Mesenchymal stem cell (in vitro differentiated cells and primary cell): ENCODE measurements around the gene DOCK10.

Experiments used
- DNase-seq: peaks from one replicate; pipeline ENCODE4 v3.0.0-alpha.2; 2013
- H2AFZ ChIP-seq: one replicate; pipeline ENCODE4 v1.6.1; 2013; ENCODE audit warnings: low read depth, mild to moderate bottlenecking, control low read depth, inconsistent platforms, low read length, moderate library complexity
- H2AK5ac ChIP-seq: 2 replicates; pipeline ENCODE4 v1.6.1; 2013; ENCODE audit warnings: low read length, moderate library complexity, mild to moderate bottlenecking, inconsistent platforms; ENCODE audit not compliant: severe bottlenecking
- H2BK120ac ChIP-seq: one replicate; pipeline ENCODE4 v1.6.1; 2013; ENCODE audit warnings: low read depth, mild to moderate bottlenecking, inconsistent platforms, low read length, moderate library complexity
- H2BK12ac ChIP-seq, 2 experiments: one replicate each; pipeline ENCODE4 v1.6.1; 2013; ENCODE audit warnings: inconsistent platforms in 2 of 2, low read length in 2 of 2, mild to moderate bottlenecking in 2 of 2, moderate library complexity in 2 of 2, control low read depth in 1 of 2
- H2BK15ac ChIP-seq: one replicate; pipeline ENCODE4 v1.6.1; 2013; ENCODE audit warnings: mild to moderate bottlenecking, low read depth, inconsistent platforms; ENCODE audit not compliant: poor library complexity, severe bottlenecking
- H2BK5ac ChIP-seq: 2 replicates; pipeline ENCODE4 v1.6.1; 2013; ENCODE audit warnings: low read depth, mild to moderate bottlenecking, low read length, control low read depth, inconsistent platforms; ENCODE audit not compliant: poor library complexity, severe bottlenecking
- H3K14ac ChIP-seq, 2 experiments: one replicate each; pipeline ENCODE4 v1.6.1; 2013; ENCODE audit warnings: inconsistent platforms in 2 of 2, low read length in 2 of 2, control low read depth in 1 of 2, mild to moderate bottlenecking in 1 of 2, moderate library complexity in 1 of 2
- H3K18ac ChIP-seq, 2 experiments: one replicate each; pipeline ENCODE4 v1.6.1; 2013; ENCODE audit warnings: inconsistent platforms in 2 of 2, low read length in 2 of 2, control low read depth in 1 of 2, low read depth in 1 of 2, mild to moderate bottlenecking in 1 of 2
- H3K23ac ChIP-seq, 2 experiments: one replicate each; pipeline ENCODE4 v1.6.1; 2013; ENCODE audit warnings: inconsistent platforms in 2 of 2, low read length in 2 of 2, mild to moderate bottlenecking in 2 of 2, moderate library complexity in 2 of 2, control low read depth in 1 of 2
- H3K27ac ChIP-seq: 2 replicates; pipeline ENCODE4 v1.5.1; 2013; ENCODE audit warnings: mild to moderate bottlenecking, moderate library complexity, low read length, control low read depth, inconsistent platforms; ENCODE audit not compliant: poor library complexity, severe bottlenecking
- H3K27me3 ChIP-seq, 2 experiments: 2 replicates each; pipeline versions ENCODE4 v1.6.1 to v1.7.0; 2013; ENCODE audit warnings: low read length in 2 of 2, mild to moderate bottlenecking in 2 of 2, moderate library complexity in 2 of 2, control low read depth in 1 of 2, inconsistent platforms in 1 of 2; ENCODE audit not compliant: control insufficient read depth in 1 of 2, insufficient read depth in 1 of 2
- H3K36me3 ChIP-seq, 2 experiments: 2 replicates each; pipeline versions ENCODE4 v1.6.1 to v1.7.0; 2013; ENCODE audit warnings: low read length in 2 of 2, control low read depth in 1 of 2, inconsistent platforms in 1 of 2, low read depth in 1 of 2, mild to moderate bottlenecking in 1 of 2; ENCODE audit not compliant: insufficient read depth in 2 of 2, control insufficient read depth in 1 of 2
- H3K4ac ChIP-seq, 2 experiments: one replicate each; pipeline ENCODE4 v1.6.1; 2013; ENCODE audit warnings: inconsistent platforms in 2 of 2, low read length in 2 of 2, mild to moderate bottlenecking in 2 of 2, moderate library complexity in 2 of 2, control low read depth in 1 of 2, low read depth in 1 of 2
- H3K4me1 ChIP-seq: 2 replicates; pipeline ENCODE4 v1.6.1; 2013; ENCODE audit warnings: low read depth, low read length, control low read depth; ENCODE audit not compliant: control insufficient read depth, insufficient read depth
- H3K4me2 ChIP-seq: 2 replicates; pipeline ENCODE4 v1.6.1; 2013; ENCODE audit warnings: low read length, mild to moderate bottlenecking, inconsistent platforms; ENCODE audit not compliant: poor library complexity, severe bottlenecking
- H3K4me3 ChIP-seq, 2 experiments: 2 replicates each; pipeline versions ENCODE4 v1.5.1 to v1.7.0; 2013; ENCODE audit warnings: low read length in 2 of 2, mild to moderate bottlenecking in 2 of 2, control low read depth in 1 of 2, low read depth in 1 of 2; ENCODE audit not compliant: insufficient read depth in 1 of 2
- H3K79me1 ChIP-seq: replicated peaks from 2 replicates; pipeline ENCODE4 v1.6.1; 2013; ENCODE audit warnings: mild to moderate bottlenecking, control low read depth, low read length, inconsistent platforms; ENCODE audit not compliant: poor library complexity, severe bottlenecking
- H3K9ac ChIP-seq: 2 replicates; pipeline ENCODE4 v1.7.0; 2013; ENCODE audit warnings: mild to moderate bottlenecking, low read length, moderate library complexity
- H3K9me3 ChIP-seq: 2 replicates; pipeline ENCODE4 v1.7.0; 2013; ENCODE audit warnings: mild to moderate bottlenecking, low read length; ENCODE audit not compliant: control insufficient read depth
- H4K8ac ChIP-seq: one replicate; pipeline ENCODE4 v1.6.1; 2013; ENCODE audit warnings: inconsistent platforms, mild to moderate bottlenecking, low read length, moderate library complexity
- H4K91ac ChIP-seq: one replicate; pipeline ENCODE4 v1.6.1; 2013; ENCODE audit warnings: mild to moderate bottlenecking, low read length, inconsistent platforms
- WGBS: methylation state at CpG from one replicate; pipeline ENCODE4 v1.1.7; 2013; ENCODE audit warnings: mixed read lengths; 5-methylcytosine and 5-hydroxymethylcytosine counted together

DOCK10 gene

GRCh38 chr2:224951723-224952481 lies 90.4 kb downstream of the DOCK10 start:
- H2BK12ac ChIP-seq = no peak overlapping the region
- H3K14ac ChIP-seq = no peak overlapping the region
- no peak overlapping the region for H3K18ac ChIP-seq
- H3K4ac ChIP-seq = no peak overlapping the region
- H3K4me3 ChIP-seq = no peak overlapping the region
- H2BK15ac ChIP-seq = no peak overlapping the region
- H2AK5ac ChIP-seq = no peak overlapping the region
- peaks cover 0 to 13% of the 10 kb centered on the region in 2 experiments for H3K36me3 ChIP-seq
- peak overlapping the region; percentile 19 for H2BK120ac ChIP-seq
- H2AFZ ChIP-seq = no peak overlapping the region
- no peaks in the 10 kb centered on the region for H3K27me3 ChIP-seq
- H3K79me1 ChIP-seq = peaks cover 4% of the 10 kb centered on the region
- H3K27ac ChIP-seq = no peak overlapping the region
- DNase-seq = no peak
- peak overlapping the region; percentile 16 for H3K9ac ChIP-seq
- no peak overlapping the region for H3K4me2 ChIP-seq
- WGBS = 92% methylated on average over 7 of the region's 7 CpGs
- no peaks in the 10 kb centered on the region for H3K9me3 ChIP-seq
- H3K4me1 ChIP-seq = peaks cover under 1% of the 10 kb centered on the region
- H4K8ac ChIP-seq = no peak overlapping the region
- no peak overlapping the region for H3K23ac ChIP-seq
- no peak overlapping the region for H4K91ac ChIP-seq
- H2BK5ac ChIP-seq = no peak overlapping the region

GRCh38 chr2:224948859-224949258 lies 93.4 kb downstream of the DOCK10 start:
- H2AK5ac ChIP-seq = no peak overlapping the region
- 63% methylated on average over 3 of the region's 4 CpGs for WGBS

GRCh38 chr2:224948005-224948404 lies 94.3 kb downstream of the DOCK10 start:
- H3K27ac ChIP-seq = no peak overlapping the region
- no peak overlapping the region for H2AFZ ChIP-seq
- no peak overlapping the region for H3K4ac ChIP-seq
- H3K4me3 ChIP-seq = no peak overlapping the region
- peak overlapping the region; percentile 92 for H2AK5ac ChIP-seq
- H2BK12ac ChIP-seq = no peak overlapping the region
- H3K18ac ChIP-seq = no peak overlapping the region
- H3K9me3 ChIP-seq = no peaks in the 10 kb centered on the region
- H3K4me2 ChIP-seq = no peak overlapping the region
- H2BK15ac ChIP-seq = no peak overlapping the region
- H3K79me1 ChIP-seq = peaks cover 6% of the 10 kb centered on the region
- H4K8ac ChIP-seq = no peak overlapping the region
- H4K91ac ChIP-seq = no peak overlapping the region
- no peak for DNase-seq
- H3K14ac ChIP-seq = no peak overlapping the region
- H3K4me1 ChIP-seq = no peaks in the 10 kb centered on the region
- no peak overlapping the region for H3K23ac ChIP-seq
- no peak overlapping the region for H3K9ac ChIP-seq
- no peak overlapping the region for H2BK5ac ChIP-seq
- no peaks in the 10 kb centered on the region for H3K27me3 ChIP-seq
- H3K36me3 ChIP-seq = peaks cover 0 to 21% of the 10 kb centered on the region in 2 experiments
- H2BK120ac ChIP-seq = no peak overlapping the region

More at GRCh38 chr2:224948859-224949258, 93.4 kb downstream of the DOCK10 start:
- Histone ChIP-seq H3K4me1 (no peaks in the 10 kb centered on the region), H3K4me2 (no peak overlapping the region), H3K4me3 (no peak overlapping the region), H3K79me1 (peaks cover 6% of the 10 kb centered on the region), H3K27ac (no peak overlapping the region), H3K36me3 (peaks cover 0 to 21% of the 10 kb centered on the region in 2 experiments), H4K91ac (no peak overlapping the region), H3K9me3 (no peaks in the 10 kb centered on the region), H3K23ac (no peak overlapping the region), H3K4ac (no peak overlapping the region), H3K27me3 (no peaks in the 10 kb centered on the region), H2BK12ac (no peak overlapping the region), H3K14ac (no peak overlapping the region), H3K18ac (no peak overlapping the region), H2BK15ac (no peak overlapping the region), H2AFZ (no peak overlapping the region), H2BK120ac (no peak overlapping the region), H4K8ac (peak overlapping the region; percentile 87), H3K9ac (no peak overlapping the region), H2BK5ac (no peak overlapping the region)
- DNase-seq = no peak

- DNase-seq = no peak
- Histone ChIP-seq H2BK15ac (no peak overlapping the region), H2BK120ac (no peak overlapping the region), H3K9me3 (no peaks in the 10 kb centered on the region), H3K27me3 (no peaks in the 10 kb centered on the region), H3K4me3 (no peak overlapping the region), H3K18ac (no peak overlapping the region), H3K27ac (no peak overlapping the region), H2AFZ (no peak overlapping the region), H3K79me1 (peaks cover 6% of the 10 kb centered on the region), H3K9ac (no peak overlapping the region), H3K14ac (no peak overlapping the region), H4K8ac (no peak overlapping the region), H3K4me2 (no peak overlapping the region), H2BK5ac (no peak overlapping the region), H3K23ac (no peak overlapping the region), H3K4ac (no peak overlapping the region), H2AK5ac (no peak overlapping the region), H3K36me3 (peaks cover 0 to 21% of the 10 kb centered on the region in 2 experiments), H3K4me1 (no peaks in the 10 kb centered on the region), H2BK12ac (no peak overlapping the region), H4K91ac (no peak overlapping the region)
- WGBS = 43% methylated on average over 2 of the region's 4 CpGs
Measured at GRCh38 chr2:224947566-224947965, 94.7 kb downstream of the DOCK10 start.
